Loucy (cell line): ENCODE data around the gene MINDY3.
"Not testable (repeated sequence)": the region's sequence is repeated elsewhere in the genome, so short reads cannot be mapped to it uniquely, and the experiment has no call there.

ENCODE experiments used
- H2AFZ ChIP-seq: fragments of 200-600 bp; sonication (generic); 2 replicates; pipeline ENCODE4 v1.6.0; 2016; ENCODE audit warnings: antibody characterized with exemption, mild to moderate bottlenecking, low read length, moderate library complexity
- H3F3A ChIP-seq: fragments of 200-600 bp; 2 replicates; pipeline ENCODE4 v1.6.0; 2016; ENCODE audit warnings: antibody characterized with exemption, low read depth, mild to moderate bottlenecking
- H3K27me3 ChIP-seq: fragments of 200-600 bp; sonication (generic); 2 replicates; pipeline ENCODE4 v1.6.1; 2014; ENCODE audit warnings: low read length, mild to moderate bottlenecking; ENCODE audit not compliant: insufficient read depth, poor library complexity, severe bottlenecking
- H3K36me3 ChIP-seq: fragments of 200-600 bp; sonication (generic); 2 replicates; pipeline ENCODE4 v1.6.1; 2016; ENCODE audit warnings: low read length; ENCODE audit not compliant: insufficient read depth
- H3K4me1 ChIP-seq: fragments of 200-600 bp; sonication (generic); 2 replicates; pipeline ENCODE4 v1.5.1; 2014; ENCODE audit warnings: low read length, mild to moderate bottlenecking; ENCODE audit not compliant: insufficient read depth, poor library complexity, severe bottlenecking
- H3K4me2 ChIP-seq: fragments of 200-600 bp; sonication (generic); 2 replicates; pipeline ENCODE4 v1.6.0; 2014; ENCODE audit warnings: antibody characterized with exemption, low read length, low read depth, mild to moderate bottlenecking; ENCODE audit not compliant: poor library complexity, severe bottlenecking
- H3K4me3 ChIP-seq: fragments of 200-600 bp; sonication (generic); 2 replicates; pipeline ENCODE4 v1.5.1; 2014; ENCODE audit warnings: low read length, mild to moderate bottlenecking, mixed read lengths; ENCODE audit not compliant: poor library complexity, severe bottlenecking
- H3K79me2 ChIP-seq: fragments of 200-600 bp; sonication (generic); 2 replicates; pipeline ENCODE4 v1.6.1; 2014; ENCODE audit warnings: low read length; ENCODE audit not compliant: insufficient read depth
- H3K9ac ChIP-seq: fragments of 200-600 bp; sonication (generic); 2 replicates; pipeline ENCODE4 v1.6.0; 2014; ENCODE audit warnings: mild to moderate bottlenecking, low read depth, low read length, moderate library complexity; ENCODE audit not compliant: poor library complexity, severe bottlenecking
- H3K9me2 ChIP-seq: fragments of 200-600 bp; sonication (generic); replicated peaks from 2 replicates; pipeline ENCODE4 v1.6.1; 2016; ENCODE audit warnings: low read depth, low read length, mixed read lengths
- H3K9me3 ChIP-seq: fragments of 200-600 bp; sonication (generic); 2 replicates; pipeline ENCODE4 v1.6.1; 2014; ENCODE audit warnings: mild to moderate bottlenecking, antibody characterized with exemption, low read length, low read depth; ENCODE audit not compliant: insufficient read depth
- H4K20me1 ChIP-seq: fragments of 200-600 bp; sonication (generic); 2 replicates; pipeline ENCODE4 v1.6.0; 2014; ENCODE audit warnings: antibody characterized with exemption, low read length, mild to moderate bottlenecking; ENCODE audit not compliant: insufficient read depth, poor library complexity, severe bottlenecking
- EZH2phosphoT487 ChIP-seq: fragments of 200-600 bp; IDR thresholded peaks from 2 replicates; pipeline ENCODE4 v1.6.1; 2018; ENCODE audit warnings: antibody characterized with exemption, mild to moderate bottlenecking, moderate library complexity, borderline replicate concordance
- TF ChIP-seq, protein P1 (sequence below): fragments of 200-600 bp; sonication (generic); conservative IDR thresholded peaks from 2 replicates; pipeline ENCODE4 v1.5.1; 2014; ENCODE audit warnings: mild to moderate bottlenecking, antibody characterized with exemption, low read length

Gene MINDY3

DNA sequence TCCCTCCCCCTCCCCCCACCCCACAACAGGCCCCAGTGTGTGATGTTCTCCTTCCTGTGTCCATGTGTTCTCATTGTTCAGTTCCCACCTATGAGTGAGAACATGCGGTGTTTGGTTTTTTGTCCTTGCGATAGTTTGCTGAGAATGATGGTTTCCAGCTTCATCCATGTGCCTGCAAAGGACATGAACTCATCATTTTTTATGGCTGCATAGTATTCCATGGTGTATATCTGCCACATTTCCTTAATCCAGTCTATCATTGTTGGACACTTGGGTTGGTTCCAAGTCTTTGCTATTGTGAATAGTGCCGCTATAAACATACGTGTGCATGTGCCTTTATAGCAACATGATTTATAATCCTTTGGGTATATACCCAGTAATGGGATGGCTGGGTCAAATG lies 99.1 kb downstream of the MINDY3 start:
- H3K4me3 ChIP-seq, H2AFZ ChIP-seq, H3K4me1 ChIP-seq, H3K36me3 ChIP-seq, H4K20me1 ChIP-seq, H3K9me3 ChIP-seq, H3K9ac ChIP-seq, H3K79me2 ChIP-seq, H3K9me2 ChIP-seq, H3K27me3 ChIP-seq, H3F3A ChIP-seq, H3K4me2 ChIP-seq: not testable (repeated sequence)

DNA sequence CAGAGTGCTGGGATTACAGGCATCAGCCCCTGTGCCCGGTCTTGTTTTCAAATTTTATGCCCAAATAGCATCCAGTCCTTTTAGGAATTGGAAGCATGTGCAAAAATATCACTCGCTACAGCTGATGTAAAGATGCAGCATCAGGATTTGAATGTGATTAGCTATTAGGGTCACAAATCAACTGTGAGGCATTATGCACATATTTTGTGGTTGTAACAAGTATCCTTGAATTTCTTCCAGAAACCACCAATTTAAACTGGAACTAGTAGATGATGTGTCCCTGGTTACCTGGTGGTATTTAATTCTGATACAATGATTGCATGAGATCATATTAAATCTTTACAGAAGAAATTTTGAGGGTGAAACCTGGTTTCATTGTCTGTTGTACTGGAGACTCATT lies 99.6 kb downstream of the MINDY3 start:
- no peaks in the 10 kb centered on the region for H3K9me2 ChIP-seq
- H3K79me2 ChIP-seq, result no peaks in the 10 kb centered on the region
- no peaks in the 10 kb centered on the region for H3K27me3 ChIP-seq
- no peak overlapping the region for H3K9ac ChIP-seq
- H3K4me3 ChIP-seq, result no peak overlapping the region
- H3K9me3 ChIP-seq, result no peaks in the 10 kb centered on the region
- no peak overlapping the region for H3K4me2 ChIP-seq
- H4K20me1 ChIP-seq, result no peaks in the 10 kb centered on the region
- H3K36me3 ChIP-seq, result no peaks in the 10 kb centered on the region
- TF ChIP-seq, protein P1, sequence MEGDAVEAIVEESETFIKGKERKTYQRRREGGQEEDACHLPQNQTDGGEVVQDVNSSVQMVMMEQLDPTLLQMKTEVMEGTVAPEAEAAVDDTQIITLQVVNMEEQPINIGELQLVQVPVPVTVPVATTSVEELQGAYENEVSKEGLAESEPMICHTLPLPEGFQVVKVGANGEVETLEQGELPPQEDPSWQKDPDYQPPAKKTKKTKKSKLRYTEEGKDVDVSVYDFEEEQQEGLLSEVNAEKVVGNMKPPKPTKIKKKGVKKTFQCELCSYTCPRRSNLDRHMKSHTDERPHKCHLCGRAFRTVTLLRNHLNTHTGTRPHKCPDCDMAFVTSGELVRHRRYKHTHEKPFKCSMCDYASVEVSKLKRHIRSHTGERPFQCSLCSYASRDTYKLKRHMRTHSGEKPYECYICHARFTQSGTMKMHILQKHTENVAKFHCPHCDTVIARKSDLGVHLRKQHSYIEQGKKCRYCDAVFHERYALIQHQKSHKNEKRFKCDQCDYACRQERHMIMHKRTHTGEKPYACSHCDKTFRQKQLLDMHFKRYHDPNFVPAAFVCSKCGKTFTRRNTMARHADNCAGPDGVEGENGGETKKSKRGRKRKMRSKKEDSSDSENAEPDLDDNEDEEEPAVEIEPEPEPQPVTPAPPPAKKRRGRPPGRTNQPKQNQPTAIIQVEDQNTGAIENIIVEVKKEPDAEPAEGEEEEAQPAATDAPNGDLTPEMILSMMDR, result no peak
- TF ChIP-seq EZH2phosphoT487, result no peak
- H3K4me1 ChIP-seq, result no peaks in the 10 kb centered on the region
- no peaks in the 10 kb centered on the region for H3F3A ChIP-seq
- H2AFZ ChIP-seq, result no peak overlapping the region

DNA sequence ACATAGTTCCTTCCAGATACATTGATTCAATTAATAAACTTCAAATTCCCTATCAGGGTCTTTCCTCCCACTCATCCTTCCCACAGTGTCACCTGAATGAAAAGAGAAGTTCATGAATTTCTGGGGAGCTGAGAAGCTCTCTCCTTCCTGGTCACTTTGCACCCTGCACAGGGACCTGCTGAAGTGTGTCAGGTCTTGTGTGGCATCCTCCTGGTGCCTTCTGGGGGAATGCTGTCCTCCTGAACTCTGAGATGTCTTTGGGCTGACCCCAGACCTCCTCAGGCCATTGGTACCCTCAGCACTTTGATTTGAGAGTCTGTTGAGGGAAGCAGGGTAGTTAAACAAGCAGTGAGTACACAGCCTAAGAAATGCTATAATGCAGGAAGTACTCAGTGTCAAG lies 101.0 kb downstream of the MINDY3 start:
- Histone ChIP-seq H3K9ac (no peak overlapping the region), H3K79me2 (no peaks in the 10 kb centered on the region), H3K27me3 (no peaks in the 10 kb centered on the region), H3K36me3 (no peaks in the 10 kb centered on the region), H3K4me2 (no peak overlapping the region), H4K20me1 (no peaks in the 10 kb centered on the region), H3K9me3 (no peaks in the 10 kb centered on the region), H3K9me2 (no peaks in the 10 kb centered on the region), H3K4me3 (no peak overlapping the region), H2AFZ (peak overlapping the region; percentile 82), H3K4me1 (no peaks in the 10 kb centered on the region), H3F3A (no peaks in the 10 kb centered on the region)
- TF ChIP-seq EZH2phosphoT487, result no peak
- TF ChIP-seq, protein P1, result no peak

DNA sequence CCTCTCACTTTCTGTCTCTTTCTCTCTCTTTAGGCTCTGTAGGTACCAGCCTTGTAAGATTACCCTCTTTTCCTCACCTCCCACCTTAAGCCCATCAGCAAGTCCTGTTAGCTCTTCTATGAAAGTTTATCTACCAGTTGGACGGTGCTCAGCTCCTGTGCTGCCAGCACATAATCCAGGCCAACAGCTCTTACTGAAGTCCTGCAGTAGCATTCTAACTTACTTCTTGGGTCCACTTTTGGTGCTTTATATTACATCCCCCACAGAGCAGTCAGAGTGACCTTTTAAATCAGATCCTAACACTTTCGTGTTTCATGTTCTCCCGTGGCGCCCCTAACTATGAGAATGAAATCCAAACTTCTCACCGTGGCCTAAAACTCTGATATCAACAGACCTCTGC lies 101.7 kb downstream of the MINDY3 start:
- Histone ChIP-seq H3K4me1 (no peaks in the 10 kb centered on the region), H3K4me2 (no peak overlapping the region), H2AFZ (no peak overlapping the region), H3K4me3 (no peak overlapping the region), H3K27me3 (no peaks in the 10 kb centered on the region), H3K79me2 (no peaks in the 10 kb centered on the region), H4K20me1 (no peaks in the 10 kb centered on the region), H3F3A (no peaks in the 10 kb centered on the region), H3K9me2 (no peaks in the 10 kb centered on the region), H3K9ac (no peak overlapping the region), H3K36me3 (no peaks in the 10 kb centered on the region), H3K9me3 (no peaks in the 10 kb centered on the region)
- TF ChIP-seq, protein P1, result no peak
- TF ChIP-seq EZH2phosphoT487, result no peak
